Measurements from ENCODE around the gene ACTL8. TPM values are rescaled to one million over a fixed set of nuclear protein-coding genes. Genes with fewer than 3 reads are reported as not detected.

ACTL8 gene
- total and polyA plus RNA-seq, 2 experiments from 2014 or later, result 0.38 to 0.71 TPM

GRCh38 chr1:17795081-17795809 lies 40.1 kb downstream of the ACTL8 start (continued):
- no peak for TF ChIP-seq ZNF114 (CRISPR knock-in tag; IDR thresholded peaks at IDR 0.05)
- TF ChIP-seq, protein P1, sequence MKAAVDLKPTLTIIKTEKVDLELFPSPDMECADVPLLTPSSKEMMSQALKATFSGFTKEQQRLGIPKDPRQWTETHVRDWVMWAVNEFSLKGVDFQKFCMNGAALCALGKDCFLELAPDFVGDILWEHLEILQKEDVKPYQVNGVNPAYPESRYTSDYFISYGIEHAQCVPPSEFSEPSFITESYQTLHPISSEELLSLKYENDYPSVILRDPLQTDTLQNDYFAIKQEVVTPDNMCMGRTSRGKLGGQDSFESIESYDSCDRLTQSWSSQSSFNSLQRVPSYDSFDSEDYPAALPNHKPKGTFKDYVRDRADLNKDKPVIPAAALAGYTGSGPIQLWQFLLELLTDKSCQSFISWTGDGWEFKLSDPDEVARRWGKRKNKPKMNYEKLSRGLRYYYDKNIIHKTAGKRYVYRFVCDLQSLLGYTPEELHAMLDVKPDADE (IDR thresholded peaks at IDR 0.05), result no peak

- no peak overlapping the region for H2AFZ ChIP-seq
- no peak overlapping the region for H3K27ac ChIP-seq (ENCODE audit: low read depth)
- H3K9me2 ChIP-seq (ENCODE audit: insufficient read depth), result no peaks in the 10 kb centered on the region
- no peaks in the 10 kb centered on the region for H3K36me3 ChIP-seq (ENCODE audit: insufficient read depth)
- H3K27me3 ChIP-seq (ENCODE audit: insufficient read depth), result no peaks in the 10 kb centered on the region
- H3K36me3 Mint-ChIP-seq (ENCODE audit: low read depth), result no peaks in the 10 kb centered on the region
- no peak overlapping the region for H3K4me3 ChIP-seq
- no peak overlapping the region for H3K4me2 ChIP-seq
- no peak for DNase-seq (ENCODE audit: low spot score)
- no peaks in the 10 kb centered on the region for H3K79me2 ChIP-seq (replicated peaks; ENCODE audit: insufficient read depth)
- no peaks in the 10 kb centered on the region; the same call in 2 of the 3 replicates for H3K4me1 Mint-ChIP-seq
- no peaks in the 10 kb centered on the region for H3F3A ChIP-seq (replicated peaks; ENCODE audit: low read depth)
- H3K9me3 Mint-ChIP-seq, result no peaks in the 10 kb centered on the region
- H3K27ac Mint-ChIP-seq, result no peak overlapping the region
- no peaks in the 10 kb centered on the region for H4K20me1 ChIP-seq (replicated peaks; ENCODE audit: insufficient read depth)
- ATAC-seq, result no peak
- peaks cover 4% of the 10 kb centered on the region for H3K27me3 Mint-ChIP-seq (ENCODE audit: insufficient read depth, low read depth, poor library complexity)
- H3K4me3 Mint-ChIP-seq, result no peak overlapping the region
- H3K4me1 ChIP-seq (ENCODE audit: insufficient read depth), result no peaks in the 10 kb centered on the region
- TF ChIP-seq, protein P1 (IDR thresholded peaks at IDR 0.05), result no peak
- TF ChIP-seq JUNB (IDR thresholded peaks at IDR 0.05; ENCODE audit: unreplicated experiment) (no peak), NANOG (IDR thresholded peaks at IDR 0.05; ENCODE audit: borderline replicate concordance) (no peak), EZH2 (IDR thresholded peaks at IDR 0.05; ENCODE audit: low read depth, unreplicated experiment) (no peak), CREB1 (CRISPR knock-in tag; IDR thresholded peaks at IDR 0.05; ENCODE audit: low read depth) (no peak), POLR2AphosphoS5 (IDR thresholded peaks at IDR 0.05; ENCODE audit: low read depth) (no peak), STAT1 (IDR thresholded peaks at IDR 0.05; ENCODE audit: unreplicated experiment) (no peak), EZH2phosphoT487 (IDR thresholded peaks at IDR 0.05; ENCODE audit: unreplicated experiment) (no peak), ZNF114 (CRISPR knock-in tag; IDR thresholded peaks at IDR 0.05) (no peak)
- TF ChIP-seq, protein P2, sequence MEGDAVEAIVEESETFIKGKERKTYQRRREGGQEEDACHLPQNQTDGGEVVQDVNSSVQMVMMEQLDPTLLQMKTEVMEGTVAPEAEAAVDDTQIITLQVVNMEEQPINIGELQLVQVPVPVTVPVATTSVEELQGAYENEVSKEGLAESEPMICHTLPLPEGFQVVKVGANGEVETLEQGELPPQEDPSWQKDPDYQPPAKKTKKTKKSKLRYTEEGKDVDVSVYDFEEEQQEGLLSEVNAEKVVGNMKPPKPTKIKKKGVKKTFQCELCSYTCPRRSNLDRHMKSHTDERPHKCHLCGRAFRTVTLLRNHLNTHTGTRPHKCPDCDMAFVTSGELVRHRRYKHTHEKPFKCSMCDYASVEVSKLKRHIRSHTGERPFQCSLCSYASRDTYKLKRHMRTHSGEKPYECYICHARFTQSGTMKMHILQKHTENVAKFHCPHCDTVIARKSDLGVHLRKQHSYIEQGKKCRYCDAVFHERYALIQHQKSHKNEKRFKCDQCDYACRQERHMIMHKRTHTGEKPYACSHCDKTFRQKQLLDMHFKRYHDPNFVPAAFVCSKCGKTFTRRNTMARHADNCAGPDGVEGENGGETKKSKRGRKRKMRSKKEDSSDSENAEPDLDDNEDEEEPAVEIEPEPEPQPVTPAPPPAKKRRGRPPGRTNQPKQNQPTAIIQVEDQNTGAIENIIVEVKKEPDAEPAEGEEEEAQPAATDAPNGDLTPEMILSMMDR (conservative IDR thresholded peaks at IDR 0.05; ENCODE audit: low read depth in 2 of 2), result no peak
- TF ChIP-seq, protein P3, sequence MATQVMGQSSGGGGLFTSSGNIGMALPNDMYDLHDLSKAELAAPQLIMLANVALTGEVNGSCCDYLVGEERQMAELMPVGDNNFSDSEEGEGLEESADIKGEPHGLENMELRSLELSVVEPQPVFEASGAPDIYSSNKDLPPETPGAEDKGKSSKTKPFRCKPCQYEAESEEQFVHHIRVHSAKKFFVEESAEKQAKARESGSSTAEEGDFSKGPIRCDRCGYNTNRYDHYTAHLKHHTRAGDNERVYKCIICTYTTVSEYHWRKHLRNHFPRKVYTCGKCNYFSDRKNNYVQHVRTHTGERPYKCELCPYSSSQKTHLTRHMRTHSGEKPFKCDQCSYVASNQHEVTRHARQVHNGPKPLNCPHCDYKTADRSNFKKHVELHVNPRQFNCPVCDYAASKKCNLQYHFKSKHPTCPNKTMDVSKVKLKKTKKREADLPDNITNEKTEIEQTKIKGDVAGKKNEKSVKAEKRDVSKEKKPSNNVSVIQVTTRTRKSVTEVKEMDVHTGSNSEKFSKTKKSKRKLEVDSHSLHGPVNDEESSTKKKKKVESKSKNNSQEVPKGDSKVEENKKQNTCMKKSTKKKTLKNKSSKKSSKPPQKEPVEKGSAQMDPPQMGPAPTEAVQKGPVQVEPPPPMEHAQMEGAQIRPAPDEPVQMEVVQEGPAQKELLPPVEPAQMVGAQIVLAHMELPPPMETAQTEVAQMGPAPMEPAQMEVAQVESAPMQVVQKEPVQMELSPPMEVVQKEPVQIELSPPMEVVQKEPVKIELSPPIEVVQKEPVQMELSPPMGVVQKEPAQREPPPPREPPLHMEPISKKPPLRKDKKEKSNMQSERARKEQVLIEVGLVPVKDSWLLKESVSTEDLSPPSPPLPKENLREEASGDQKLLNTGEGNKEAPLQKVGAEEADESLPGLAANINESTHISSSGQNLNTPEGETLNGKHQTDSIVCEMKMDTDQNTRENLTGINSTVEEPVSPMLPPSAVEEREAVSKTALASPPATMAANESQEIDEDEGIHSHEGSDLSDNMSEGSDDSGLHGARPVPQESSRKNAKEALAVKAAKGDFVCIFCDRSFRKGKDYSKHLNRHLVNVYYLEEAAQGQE (IDR thresholded peaks at IDR 0.05; ENCODE audit: unreplicated experiment), result no peak
These were observed 40.9 kb downstream of the ACTL8 start for GRCh38 chr1:17795836-17796645.
